Measurements from ENCODE around the gene DDRGK1.
"Not testable (repeated sequence)": the region's sequence is repeated elsewhere in the genome, so short reads cannot be mapped to it uniquely, and the experiment has no call there.

The DDRGK1 gene

GRCh38 chr20:3210346-3210745, 5.9 kb upstream of the DDRGK1 start:
- DNase-seq: no peak

GRCh38 chr20:3209946-3210317, 5.5 kb upstream of the DDRGK1 start:
- DNase-seq: peak; percentile 37 to 47

- DNase-seq: peak; percentile 53 to 63
Observed at GRCh38 chr20:3209257-3209945, 4.9 kb upstream of the DDRGK1 start, which contains the start of gene ITPA. ITPA (plus strand) TSS chr20:3209498; CDS start chr20:3209552, 54 bp downstream.

DNA sequence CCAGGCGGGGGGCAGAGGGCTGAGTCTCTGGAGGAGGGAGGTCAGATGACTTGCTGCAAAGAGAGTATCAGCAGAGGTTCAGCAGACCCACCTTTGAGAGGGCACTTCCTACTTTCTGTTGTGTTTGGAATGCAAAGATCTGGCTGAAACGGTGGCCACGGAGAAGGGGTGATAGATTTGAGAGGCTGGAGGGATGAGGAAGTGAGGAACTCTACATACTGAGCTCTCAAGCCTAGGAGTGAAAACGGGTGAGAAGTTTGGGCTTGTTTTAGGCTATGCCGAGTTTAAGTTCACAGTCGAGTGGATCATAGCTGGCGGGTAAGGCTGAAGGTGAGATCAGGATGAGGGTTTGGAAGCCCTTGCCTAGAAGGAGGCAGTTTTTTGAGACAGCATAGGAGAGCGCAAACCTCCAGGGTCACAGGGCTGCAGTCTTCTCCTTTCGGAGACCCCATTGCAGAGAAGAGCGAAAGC, 4.3 kb upstream of the DDRGK1 start:
- peak in 1 of 2 donors; percentile 30 for DNase-seq

DNA sequence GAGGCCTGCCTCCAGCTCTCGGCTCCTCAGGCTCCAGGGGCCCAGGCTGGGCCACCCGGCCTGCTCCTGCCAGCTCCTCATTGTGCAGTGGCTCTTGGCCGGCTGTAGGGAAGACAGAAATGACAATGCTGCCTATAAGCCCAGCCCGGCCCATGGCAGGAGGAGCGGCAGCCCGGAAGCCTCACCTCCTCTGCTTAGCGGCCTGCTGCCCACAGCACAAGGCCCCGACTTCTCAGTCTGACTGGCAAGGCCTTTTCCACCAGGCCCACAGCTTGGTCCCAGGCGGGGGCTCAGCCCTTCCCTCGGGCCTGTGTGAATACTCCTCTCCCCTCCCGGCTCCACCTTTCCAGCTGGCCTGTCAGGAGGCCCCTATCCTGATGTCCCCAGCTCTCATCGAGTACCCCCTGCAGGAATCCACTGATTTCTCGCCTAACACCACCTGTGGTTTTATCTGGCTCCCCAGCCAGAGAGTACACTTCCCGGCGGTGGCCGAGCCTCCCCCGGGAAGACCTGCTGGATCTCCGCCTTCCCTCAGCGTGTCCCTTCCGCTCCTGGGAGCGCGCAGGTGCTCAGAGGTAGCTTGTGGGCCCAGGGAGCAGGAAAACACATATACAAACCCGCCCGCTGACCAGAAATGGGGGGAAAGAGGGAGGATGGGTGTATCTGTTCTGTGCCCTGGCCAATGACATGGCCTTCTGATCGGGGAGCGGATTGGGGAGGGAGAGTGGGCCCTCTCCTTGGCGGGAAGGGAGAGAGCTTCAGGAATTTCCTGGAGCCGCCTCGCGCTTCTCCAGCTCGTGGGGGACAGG, 963 bp downstream of the DDRGK1 start:
- DNase-seq: no peak

DNA sequence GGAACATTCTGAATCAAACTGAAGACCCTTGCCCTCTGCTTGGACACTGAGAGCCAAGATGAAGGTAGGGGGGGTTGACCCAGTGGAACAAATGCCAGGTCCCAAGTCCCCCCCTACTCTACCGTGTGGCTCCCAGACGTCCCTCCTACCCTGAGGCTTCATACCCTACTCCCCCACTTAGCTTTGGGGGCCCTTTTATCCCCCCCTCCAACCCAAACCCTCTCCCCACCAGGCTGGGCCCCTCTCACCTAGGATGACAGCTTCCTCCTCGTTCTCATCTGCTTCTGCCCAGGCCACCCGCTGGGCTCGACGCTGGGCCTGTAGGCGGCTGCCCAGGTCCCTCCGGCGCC, 1.5 kb downstream of the DDRGK1 start:
- no peak for DNase-seq

DNA sequence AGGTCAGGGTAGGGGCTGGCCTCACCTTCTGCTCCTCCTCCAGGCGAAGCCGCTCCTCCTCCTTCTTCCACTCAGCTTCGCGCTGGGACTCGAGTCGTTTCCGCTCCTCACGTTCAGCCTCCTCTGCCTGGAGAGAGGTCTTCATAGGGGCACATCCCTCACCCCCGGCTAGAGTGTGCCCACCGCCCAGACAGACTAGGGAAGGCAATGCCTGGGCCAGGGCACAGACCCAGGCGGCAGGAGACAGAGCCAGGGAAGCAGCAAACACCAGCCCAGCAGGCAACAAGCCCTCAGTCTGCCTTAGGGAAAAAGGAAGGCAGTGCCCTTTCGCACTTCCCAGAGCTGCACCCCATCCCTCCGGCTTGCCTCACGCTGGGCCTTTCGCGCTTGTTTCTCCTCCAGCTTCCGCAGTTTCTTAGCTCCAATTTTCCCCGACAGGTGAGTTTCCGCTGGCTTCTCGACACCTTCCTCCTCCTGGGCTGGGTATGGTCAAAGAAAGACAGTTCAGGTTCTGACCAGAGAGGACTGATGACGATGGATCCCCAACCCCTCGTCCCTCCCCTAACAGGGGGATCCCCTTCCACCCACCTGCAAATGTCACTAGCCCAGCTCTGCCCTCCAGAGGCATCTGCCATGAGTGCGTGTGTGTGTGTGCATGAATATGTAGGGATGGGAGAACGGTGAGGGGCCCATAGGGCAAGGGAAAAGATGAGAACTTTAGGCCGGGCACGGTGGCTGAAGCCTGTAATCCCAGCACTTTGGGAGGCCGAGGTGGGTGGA, 4.3 kb downstream of the DDRGK1 start:
- no peak for DNase-seq

GRCh38 chr20:3199206-3199605, 5.3 kb downstream of the DDRGK1 start:
- DNase-seq: no peak

DNA sequence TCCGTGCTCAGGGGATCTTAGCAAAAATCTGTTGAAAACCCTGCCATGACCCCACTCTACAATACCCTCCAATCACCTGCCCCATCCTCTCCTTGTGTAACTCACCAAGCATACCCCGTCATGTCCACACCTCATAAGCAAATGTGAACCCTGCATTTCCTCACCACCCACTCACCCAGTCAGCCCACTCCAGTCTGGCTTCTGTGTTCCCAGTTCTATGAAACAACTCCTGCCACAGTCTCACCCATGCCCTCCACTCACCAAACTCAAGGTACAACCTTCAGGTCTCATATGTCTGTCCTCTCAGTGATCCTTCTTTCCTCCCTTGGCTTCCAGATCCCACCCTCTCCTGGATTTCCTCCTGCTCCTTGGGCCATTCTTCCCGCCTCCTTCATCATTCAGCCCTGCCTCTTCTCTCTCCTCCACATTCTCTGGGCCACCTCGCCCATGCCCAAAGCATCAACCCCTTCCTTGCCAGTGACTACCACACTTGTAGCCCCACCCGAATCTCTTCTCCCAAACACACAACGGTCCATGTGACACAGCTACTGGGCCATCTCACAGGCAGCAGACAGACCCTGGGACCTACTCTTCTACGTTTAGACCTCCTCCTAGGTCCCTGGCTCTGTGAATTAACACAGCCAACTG, 8.8 kb downstream of the DDRGK1 start:
- DNase-seq: no peak

DNA sequence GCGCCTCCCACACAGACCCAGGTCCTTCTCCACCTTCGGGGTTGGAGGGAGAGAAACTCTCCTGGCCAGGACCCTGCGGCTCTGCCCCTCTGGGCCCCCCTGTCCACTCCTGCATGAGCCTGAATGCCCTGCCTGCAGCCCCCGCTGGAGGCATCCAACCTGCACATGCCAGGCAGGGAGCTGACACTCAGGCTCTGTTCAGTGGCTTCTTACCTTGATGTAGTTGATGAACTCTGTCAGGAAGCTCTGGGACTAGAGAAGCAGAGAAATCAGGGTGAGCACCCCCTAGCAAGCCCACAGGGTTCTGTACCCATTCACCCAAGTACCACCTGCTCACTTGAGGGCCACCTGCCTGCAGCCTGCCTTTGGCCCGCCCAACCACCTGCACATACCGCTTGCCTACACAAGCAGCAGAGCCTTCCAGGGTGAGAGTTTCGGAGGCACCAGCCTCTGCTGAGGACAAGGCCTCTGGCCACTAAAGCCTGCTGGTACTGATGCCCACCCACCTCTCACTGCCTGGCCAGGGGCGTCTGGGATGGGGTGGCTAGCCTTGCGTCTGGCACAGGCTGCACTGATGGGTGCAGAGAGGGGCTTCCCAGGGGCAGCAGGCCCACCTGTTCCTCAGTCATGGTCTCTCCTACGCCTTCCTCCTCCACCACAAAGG, 9.7 kb downstream of the DDRGK1 start:
- DNase-seq: no peak

GRCh38 chr20:3193806-3194616, 10.5 kb downstream of the DDRGK1 start:
- no peak for DNase-seq

- no peak for DNase-seq
Observed at GRCh38 chr20:3192226-3193015, 12.1 kb downstream of the DDRGK1 start.

DNA sequence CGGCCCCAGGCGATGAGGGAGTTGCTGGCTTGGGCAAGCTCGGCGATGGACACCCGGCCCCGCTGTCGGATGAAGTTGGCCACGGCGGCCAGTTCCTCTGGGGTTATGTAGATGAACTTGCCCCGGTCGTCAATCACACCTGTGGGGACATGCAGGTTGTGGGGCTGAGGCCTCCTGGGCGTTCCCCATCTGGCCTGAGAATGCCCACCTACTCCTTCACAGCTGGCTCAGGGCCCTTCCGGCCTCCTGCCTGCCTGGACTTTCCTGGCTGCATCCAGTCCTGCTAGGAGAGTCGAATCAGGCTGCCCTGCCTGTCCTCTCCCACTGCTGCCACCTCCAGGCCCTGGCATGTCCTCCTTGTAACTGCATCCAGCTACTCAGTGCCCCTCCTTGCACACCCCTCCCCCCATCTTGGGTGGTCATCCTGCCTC, 13.8 kb downstream of the DDRGK1 start:
- DNase-seq: no peak

GRCh38 chr20:3189561-3190131, 14.8 kb downstream of the DDRGK1 start:
- no peak for DNase-seq

- DNase-seq: no peak
Observed at GRCh38 chr20:3188823-3189413, 15.6 kb downstream of the DDRGK1 start.

GRCh38 chr20:3187861-3188260, 16.6 kb downstream of the DDRGK1 start:
- not testable (repeated sequence) for DNase-seq

GRCh38 chr20:3183896-3184612, 20.4 kb downstream of the DDRGK1 start:
- DNase-seq: no peak

- DNase-seq: not testable (repeated sequence)
Observed at GRCh38 chr20:3182429-3182828, 22.1 kb downstream of the DDRGK1 start.

GRCh38 chr20:3181270-3181669, 23.2 kb downstream of the DDRGK1 start:
- DNase-seq: no peak
